Kasumi-1 (cell line): ENCODE measurements around the gene SUB1.
"Not testable (repeated sequence)": the region's sequence is repeated elsewhere in the genome, so short reads cannot be mapped to it uniquely, and the experiment has no call there.

Source experiments
- DNase-seq, 2 experiments: peaks; one replicate each; lab custom pipeline; 2025; lab: John Stamatoyannopoulos, UW

SUB1 gene

DNA sequence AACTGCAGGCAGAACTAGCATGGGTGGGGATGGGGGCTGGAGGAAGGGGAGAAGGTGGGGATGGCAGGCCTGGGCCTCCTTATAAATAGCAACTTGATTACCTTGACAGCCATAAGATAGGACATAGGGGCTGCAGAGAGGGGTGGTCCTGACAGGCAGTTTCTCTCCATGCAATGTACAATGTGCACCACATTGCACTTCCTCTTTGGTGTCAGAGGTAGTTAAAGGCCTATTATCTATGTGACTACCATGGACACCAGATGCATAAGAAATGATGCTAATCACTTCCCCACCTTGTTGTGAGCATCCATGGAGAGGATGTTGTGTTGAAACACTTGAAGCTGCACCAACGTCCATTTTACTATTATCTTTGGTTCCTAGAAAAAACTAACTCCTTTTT is 20.2 kb upstream of the SUB1 start:
- DNase-seq = peak in 1 of 2 experiments; percentile 25

DNA sequence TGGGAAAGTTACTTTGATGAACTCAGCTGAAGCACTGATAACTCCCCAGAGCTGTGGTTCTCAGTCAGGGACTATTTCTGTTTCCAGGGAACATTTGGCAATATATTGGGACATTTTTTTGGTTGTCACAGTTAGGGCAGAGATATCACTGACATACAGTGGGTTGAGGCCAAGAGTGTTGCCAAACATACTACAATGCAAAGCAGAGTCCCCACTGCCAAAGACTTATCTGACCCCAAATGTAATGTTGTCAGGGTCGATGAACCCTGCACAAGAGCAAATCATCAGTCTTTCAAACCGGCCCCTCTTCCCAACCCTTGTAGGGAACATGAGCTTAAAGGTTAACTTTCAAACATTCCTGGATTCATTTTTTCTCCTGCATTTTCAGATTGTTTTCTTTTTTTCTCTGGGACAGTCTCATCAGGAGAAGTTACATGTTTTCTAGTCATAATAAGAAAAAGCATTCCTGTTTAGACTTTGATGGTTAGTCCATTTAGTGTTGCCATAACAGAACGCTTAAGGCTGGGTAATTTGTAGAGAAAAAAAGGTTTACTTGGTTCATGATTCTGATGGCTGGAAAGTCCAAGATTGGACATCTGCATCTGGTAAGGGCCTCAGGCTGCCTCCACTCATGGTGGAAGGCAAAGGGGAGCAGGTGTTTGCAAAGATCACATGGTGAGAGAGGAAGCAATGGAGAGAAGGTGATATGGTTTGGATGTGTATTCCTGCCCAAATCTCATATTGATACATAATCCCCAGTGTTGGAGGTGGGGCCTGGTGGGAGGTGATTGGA is 18.8 kb upstream of the SUB1 start:
- DNase-seq = no peak

DNA sequence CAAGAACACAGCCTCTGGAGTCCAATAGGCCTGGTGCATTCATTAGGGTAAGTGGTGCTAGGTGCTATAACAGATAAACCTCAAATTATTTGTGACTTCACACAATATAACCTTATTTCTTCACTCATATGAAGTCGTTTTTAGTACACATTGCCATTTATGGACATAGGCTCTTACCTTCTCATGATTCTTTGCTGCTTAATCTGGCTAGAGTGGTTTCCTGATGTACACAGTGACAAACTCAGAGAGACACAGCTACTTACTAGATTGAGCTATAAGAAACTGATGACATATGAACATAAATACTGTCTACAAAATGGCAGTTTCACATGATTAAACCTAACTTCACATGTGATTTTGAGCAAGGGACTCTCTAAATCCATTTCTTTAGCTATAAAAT is 14.2 kb upstream of the SUB1 start:
- no peak for DNase-seq

DNA sequence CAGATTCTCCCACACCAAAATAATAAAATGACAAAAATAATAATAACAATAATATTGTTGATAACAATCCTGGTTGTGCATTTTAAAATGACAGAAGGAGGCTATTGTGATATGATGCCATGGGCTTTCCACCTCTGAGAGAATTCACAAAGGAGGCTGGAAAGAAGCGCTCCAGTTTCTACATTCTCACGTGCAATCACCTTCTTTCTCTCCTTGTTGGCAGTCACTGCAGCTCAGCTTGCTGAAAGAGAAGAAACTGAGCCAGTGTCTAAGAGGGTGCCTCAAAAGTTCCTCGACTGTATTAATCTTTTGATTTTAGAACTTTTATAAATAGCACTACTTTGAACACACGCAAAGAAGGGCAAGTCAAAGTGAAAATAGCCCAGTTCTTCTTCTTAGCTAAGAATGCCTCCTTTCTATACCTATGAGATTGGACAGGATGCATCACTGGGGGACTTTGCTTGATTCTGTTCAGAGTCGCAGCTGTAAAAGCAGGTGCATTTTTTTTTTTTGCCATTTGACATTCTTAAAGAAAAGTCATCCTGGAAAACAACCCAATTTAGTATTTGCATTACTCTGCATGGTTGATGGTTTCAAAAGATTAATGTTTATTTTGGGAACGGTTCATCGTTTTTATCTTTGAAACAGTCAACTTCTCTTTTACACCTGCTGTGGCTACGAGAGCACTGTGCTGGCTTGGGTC is 12.4 kb upstream of the SUB1 start:
- DNase-seq = no peak

DNA sequence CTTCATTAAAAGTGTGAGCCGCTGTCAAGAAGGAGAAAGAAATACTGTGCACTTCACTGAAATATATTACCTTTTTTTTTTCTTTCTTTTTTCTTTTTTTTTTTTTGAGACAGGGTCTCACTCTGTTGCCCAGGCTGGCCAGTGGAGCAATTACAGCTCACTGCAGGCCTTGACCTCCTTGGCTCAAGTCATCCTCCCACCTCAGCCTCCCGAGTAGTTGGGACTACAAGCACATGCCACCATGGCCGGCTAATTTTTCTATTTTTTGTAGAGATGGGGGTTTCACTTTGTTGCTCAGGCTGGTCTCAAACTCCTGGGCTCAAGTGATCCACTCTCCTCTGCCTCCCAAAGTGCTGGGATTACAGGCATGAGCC is 11.9 kb upstream of the SUB1 start:
- DNase-seq = not testable (repeated sequence)

DNA sequence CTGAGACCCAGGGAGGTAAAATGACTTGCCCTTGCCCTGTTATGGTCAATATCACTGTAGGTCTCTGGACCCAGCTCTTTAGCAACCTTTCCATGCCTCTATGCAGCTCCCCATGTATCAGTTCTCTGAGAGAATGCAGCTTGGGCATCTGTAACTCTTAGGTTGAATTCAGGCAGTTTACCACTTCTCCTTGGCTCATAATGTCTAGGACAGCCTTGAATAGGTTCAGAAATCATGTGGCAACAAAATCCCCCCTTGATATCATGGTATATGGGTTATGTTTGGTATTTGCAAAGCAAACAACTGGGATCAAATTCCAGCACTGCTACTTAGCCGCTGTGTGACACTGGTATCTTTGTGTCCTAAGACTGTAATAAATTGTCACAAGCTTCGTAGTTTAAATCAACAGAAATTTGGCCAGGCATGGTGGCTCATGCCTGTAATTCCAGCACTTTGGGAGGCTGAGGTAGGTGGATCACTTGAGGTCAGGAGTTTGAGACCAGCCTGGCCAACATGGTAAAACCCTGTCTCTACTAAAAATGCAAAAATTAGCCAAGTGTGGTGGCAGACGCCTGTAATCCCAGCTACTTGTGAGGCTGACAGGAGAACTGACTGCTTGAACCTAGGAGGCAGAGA is 10.7 kb upstream of the SUB1 start:
- no peak for DNase-seq

DNA sequence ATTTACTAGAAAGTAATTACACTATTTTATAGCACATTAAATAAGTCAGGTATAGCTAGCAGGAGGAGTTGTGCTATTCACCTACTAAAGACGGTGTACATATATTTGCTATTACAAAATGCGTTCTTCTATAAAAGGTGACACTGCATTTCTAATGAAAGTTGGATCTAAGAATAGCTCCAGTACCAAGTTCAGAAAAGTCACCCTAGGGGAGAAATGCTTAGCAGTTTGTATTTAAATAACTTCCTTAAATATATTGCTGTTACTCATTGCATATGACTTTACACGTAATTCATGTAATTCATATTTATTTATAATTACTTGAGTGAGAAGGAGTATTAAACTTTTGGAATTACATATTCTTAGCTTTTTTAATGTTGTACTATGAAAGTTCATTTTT is 7.0 kb upstream of the SUB1 start:
- peak in 1 of 2 experiments; percentile 11 for DNase-seq

DNA sequence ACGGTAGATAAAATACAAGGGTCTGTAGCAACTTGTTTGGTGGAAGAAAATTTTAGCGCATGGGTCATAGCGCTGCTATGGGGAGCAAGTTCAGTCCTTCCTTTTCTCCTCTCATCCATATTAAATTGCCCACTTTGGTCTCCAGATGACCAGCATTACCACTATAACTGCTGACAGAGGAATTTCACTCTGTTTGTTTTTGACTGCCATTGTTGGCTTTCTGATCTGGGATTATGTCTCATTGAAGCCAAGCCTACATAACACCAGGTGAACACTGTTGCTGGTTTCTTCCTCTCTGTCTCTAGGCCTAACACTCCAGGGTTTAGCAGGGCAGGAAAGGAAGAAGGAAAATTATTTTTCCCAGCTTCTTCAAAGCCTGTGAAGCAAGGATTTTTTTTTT is 6.6 kb upstream of the SUB1 start:
- DNase-seq = no peak

DNA sequence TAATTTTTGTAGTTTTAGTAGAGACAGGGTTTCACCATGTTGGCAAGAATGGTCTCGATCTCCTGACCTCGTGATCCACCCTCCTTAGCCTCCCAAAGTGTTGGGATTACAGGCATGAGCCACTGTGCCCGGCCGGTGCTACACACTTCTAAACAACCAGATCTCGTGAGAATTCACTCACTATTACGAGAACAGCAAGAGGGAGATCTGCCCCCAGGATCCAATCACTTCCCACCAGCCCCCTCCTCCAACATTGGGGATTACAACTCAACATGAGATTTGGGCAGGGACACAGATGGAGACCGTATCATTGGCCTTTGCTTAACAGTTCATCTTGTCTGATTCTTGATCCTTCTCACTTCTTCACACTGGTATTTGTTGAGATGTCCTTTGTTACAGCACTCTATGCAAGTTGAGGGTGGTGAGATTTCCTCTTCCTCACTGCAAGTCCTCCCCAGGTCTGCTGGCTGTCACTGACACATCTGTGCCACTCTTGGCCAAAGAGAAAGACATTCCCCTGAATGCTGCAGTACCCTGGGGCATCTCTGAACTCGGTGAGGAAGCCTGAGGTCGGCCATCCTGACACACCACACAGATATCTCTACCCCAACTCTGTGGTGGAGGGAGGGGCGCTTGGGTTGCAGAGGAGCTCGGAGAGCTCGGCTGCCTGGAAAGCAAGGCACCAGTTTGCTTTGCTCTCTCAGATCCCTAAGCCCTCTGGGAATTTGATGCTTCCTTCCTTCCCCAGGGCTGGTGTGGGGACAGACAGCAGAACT is 4.2 kb upstream of the SUB1 start:
- no peak for DNase-seq

DNA sequence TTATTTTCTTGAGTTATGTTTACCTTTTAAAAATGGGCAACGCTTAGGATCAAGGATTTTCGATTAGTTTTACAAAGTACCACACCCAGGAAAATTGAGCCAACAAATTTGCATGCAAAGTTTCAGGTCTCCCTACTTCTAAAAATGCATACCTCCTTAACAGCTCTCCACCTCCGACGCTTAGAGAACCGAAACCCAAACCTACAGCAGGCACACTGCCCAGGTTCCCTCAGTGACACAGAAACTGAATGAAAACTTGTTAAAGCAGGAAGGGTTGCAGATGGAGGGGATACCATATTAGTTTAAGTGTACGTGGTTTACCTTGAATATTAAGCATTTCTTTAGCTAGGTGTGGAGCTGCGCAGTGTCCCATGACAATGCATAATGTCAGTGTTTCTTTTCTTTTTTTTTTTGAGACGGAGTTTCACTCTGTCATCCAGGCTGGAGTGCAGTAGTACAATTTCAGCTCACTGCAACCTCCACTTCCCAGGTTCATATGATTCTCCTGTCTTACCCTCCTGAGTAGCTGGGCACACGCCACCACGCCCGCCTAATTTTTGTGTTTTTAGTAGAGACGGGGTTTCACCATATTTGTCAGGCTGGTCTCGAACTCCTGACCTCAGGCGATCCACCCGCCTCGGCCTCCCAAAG is 1.6 kb upstream of the SUB1 start:
- DNase-seq = no peak

DNA sequence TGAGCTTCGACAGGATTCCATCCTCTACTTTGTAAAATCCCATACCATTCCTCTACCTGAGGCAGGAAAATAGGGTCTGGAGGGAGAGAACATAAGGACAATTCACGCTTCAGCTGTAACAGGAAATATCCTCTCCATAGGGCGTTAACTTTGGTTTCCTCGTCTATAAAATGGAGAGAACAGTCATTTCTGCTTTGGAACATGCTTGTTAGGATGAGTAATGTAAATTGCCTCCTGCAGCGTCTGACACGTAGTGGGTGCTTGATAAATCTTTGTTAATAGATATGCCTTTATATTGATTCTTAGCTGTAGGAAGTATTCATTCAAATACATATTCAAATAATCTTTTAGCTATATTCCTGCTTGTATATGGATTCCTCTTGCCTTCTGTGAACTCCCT is 711 bp upstream of the SUB1 start:
- no peak for DNase-seq

DNA sequence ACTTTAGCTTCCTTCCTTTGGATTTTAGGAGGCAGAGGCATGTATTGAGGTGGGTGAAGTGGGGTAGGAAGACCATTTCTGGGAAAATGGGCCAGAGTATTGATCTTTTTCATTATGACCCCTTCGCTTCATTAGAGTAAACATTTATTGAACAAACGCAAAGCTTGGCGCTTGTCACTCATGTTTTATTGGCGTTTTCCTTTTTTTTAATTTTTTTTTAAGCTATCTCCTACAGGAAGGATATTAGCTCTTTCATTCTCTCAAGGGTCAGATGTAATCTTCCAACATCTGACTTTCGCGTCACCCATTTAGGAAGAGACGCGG is 273 bp upstream of the SUB1 start:
- no peak for DNase-seq

DNA sequence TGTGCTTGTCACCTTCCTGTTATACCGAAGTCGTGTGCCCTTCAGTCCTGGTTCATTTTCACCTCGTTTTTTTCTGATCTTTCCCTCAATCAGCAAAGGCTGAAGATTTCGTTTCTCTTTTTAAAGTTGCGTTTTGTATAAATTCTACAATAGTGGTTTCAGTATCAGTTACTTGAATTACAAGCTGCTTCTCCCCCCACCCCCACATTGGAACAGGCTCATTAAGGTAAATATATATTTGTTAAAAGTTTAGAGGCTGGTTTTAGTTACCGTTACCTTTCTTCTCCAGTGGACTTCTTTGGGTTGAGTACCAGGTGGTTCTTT is 881 bp downstream of the SUB1 start:
- DNase-seq = no peak

DNA sequence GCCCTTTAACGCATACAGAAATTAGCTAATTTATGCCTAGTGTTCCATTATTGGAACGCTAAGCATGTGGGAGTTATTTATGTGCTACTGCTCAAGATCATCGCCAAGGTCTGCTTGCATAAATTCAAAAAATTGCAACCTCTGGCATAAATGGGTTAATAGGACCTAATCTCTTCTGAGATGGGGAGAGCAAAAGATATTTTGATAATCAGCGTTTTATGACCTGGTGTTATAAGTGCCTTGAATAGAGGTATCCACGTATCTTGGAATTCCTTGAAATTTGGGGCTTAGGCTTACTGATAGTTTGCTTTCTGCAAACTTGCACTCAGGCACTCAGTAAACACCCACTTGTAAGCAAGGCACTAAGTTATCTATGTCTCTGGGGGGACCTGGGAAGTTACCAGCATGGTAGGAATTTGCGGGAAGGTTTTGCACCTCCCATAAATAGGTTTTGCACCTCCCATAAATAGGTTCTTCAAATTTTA is 1.8 kb downstream of the SUB1 start:
- no peak for DNase-seq

DNA sequence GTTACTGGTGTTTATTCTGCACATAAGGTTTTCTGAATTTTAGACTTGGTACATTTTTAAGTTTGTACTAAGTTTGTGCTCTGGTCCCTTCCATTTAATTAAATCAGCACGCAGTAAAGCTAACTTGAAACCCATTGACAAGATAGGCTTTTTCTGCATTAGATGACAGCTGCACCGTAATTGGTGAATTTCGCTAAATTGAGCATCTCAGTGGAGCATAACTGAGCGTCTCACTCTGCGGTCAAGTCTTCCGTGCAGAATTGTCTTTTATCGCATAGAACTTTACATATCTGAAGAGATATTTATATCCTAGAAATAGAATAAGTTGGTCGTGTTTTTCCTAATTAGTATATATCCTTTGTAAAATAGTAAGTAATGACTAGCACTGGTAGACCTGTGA is 4.1 kb downstream of the SUB1 start:
- DNase-seq = no peak

DNA sequence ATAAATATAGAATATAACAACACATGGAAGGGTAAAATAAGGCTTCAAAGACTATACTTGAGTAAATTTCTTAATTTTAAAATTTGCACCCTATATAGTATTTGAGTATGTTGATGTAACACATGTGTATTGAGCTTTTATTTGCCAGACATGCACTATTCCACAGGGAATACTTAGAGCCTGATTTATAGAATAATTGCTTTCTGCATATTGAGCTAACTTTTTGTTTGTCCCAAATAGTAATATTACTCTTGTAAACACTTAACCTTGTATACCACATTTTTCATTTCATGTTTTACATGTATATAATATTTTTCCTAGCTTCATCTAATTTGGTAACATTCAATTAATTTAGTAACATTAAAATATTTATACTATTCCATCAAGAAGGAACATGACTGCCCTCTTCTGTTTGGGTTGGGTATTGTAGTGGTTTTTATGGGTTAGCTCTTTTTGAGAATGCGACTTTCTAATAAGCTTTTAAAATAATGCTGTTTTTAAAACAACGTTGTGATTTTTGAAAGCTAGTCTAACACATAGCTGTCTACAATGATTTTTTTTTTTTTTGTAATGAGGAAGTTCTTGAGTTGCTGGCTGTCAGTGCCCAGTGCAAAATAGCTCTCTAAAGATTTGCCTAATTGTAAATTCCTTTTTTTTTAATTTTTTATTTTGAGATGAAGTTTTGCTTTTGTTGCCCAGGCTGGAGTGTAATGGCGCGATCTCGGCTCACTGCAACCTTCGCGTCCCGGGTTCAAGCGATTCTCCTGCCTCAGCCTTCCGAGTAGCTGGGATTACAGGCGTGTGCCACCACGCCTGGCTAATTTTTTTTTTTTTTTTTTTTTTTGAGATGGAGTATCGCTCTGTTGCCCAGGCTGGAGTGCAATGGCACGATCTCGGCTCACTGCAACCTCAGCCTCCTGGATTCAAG is 4.8 kb downstream of the SUB1 start:
- DNase-seq = peak; percentile 65 to 75

DNA sequence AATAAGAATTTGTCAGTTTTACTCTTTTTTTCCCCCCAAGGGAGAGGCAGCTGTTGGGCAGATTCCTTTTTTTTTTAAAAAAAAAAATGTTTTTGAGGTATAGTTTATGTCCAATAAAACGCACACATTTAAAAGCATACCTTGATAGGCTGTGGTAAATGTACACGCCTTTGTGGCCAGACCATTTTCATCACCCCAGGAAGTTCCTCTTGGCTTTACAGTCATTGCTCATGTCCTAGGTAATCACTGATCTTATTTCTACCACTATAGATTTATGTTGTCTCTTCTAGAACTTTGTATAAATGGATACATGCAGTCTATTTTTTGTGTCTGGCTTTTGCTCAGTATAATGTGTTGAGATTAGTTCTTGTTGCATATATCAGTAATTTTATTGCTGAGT is 9.8 kb downstream of the SUB1 start:
- no peak for DNase-seq

DNA sequence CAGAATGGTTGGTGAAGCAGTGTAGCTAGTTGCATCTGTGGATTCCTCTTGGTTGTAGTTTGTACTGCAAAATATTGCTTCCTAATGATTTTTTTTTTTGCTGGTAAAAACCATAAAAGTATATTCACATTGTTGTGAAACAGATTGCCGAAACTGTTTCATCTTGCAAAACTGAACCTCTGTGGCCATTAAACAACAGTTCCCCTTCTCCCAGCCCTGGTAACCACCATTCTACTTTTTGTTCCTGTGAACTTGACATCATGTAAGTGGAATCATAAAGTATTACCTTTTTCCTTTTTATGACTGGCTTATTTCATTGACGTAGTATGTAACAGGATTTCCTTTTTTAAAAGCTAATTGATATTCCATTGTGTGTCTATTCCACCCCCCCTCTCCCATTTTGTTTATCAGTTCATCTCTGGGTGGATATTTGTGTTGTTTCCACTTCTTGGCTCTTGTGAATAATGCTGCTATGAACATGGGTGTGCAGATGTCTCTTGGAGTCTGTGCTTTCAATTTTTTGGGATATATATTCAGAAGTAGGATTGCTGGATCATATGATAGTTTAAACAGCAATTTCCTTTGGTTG is 11.8 kb downstream of the SUB1 start:
- no peak for DNase-seq

DNA sequence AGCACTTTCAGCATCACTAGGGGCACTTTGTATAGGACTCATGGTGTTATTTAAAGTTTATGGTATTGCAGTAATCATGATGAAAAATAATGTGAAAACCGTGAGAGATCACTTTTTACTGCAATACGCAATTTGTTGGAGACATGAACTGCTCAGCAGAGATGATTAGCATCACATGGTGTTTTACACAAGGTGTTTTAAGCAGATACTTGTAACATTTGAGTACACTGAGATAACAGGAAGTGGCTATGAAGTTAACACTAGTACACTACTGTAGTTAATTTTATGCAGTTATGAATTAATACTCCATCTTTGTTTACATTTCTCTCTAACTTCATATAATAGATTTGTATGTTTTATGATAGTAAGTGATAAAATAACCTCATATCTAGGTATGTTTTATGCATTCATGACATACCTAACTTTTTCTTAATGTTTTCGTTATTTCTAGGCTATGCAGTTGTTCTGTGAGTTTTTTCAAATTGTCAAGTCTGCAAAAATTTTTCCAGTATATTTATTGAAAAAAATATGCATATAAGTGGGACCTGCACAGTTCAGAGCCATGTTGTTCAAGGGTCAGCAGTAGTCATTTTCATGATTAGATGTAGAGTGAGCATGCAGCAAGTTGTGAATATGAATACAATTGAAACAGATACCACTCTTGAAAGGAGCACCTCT is 13.0 kb downstream of the SUB1 start:
- DNase-seq = no peak

DNA sequence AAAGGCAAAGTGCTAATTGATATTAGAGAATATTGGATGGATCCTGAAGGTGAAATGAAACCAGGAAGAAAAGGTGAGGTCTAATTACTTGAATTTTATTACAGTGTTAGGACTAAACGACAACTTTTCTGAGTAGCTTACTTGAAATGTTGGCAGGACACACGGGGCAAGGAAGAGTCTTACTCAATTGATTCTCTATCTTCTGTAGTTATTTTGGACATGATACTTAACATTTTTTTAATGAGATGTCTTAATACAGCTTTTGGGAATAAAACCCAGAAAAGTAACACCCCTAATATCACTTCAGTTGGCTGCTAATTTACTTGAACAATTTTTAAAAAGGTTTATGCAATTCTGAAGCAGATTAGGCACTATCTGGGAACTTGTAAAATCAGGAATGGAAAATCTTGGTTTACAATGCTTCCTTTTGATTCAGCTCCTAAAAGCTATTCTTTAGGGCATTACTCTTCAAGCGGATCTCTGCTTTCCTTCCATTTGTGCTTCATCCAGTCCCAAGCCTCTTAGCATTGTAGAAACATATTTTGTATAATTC is 13.7 kb downstream of the SUB1 start:
- no peak for DNase-seq
